GM12878 (cell line): ENCODE results near the gene ENTPD5. TPM values are rescaled to one million over a fixed set of nuclear protein-coding genes. Genes with fewer than 3 reads are reported as not detected.
"Not testable (repeated sequence)": the region's sequence is repeated elsewhere in the genome, so short reads cannot be mapped to it uniquely, and the experiment has no call there.

ENCODE experiments used
- ATAC-seq: fragments of 200-7000 bp; cut with Tn5 transposase; 3 replicates; pipeline ENCODE4 v1.9.1; 2020; ENCODE audit warnings: mild to moderate bottlenecking, moderate library complexity
- BruUV-seq: library from RNA; stranded (reverse); fragments of 400-500 nt; replicated peaks from 2 replicates; lab custom pipeline; 2021; lab: Mats Ljungman, UMichigan
- CTCF ChIA-PET: fragments of 300-600 bp; sonication (Branson Sonifier 250); formaldehyde crosslinking; extraction: SDS; loops from one replicate; lab custom pipeline; 2021; ENCODE audit warnings: inconsistent platforms; lab: Yijun Ruan, JAX
- POLR2A ChIA-PET: fragments of 350-600 bp; formaldehyde crosslinking; extraction: SDS; loops from one replicate; lab custom pipeline; 2021; ENCODE audit warnings: inconsistent platforms; lab: Charles Lee
- RAD21 ChIA-PET: fragments of 300-600 bp; sonication (Branson Sonifier 250); formaldehyde crosslinking; loops from one replicate; lab custom pipeline; 2023; ENCODE audit warnings: antibody characterized with exemption; ENCODE audit not compliant: unreplicated experiment; lab: Charles Lee
- SMC1A ChIA-PET: fragments of 300-600 bp; sonication (Branson Sonifier 250); formaldehyde crosslinking; loops from one replicate; lab custom pipeline; 2023; ENCODE audit not compliant: unreplicated experiment, uncharacterized antibody; lab: Charles Lee
- DNase-seq: peaks from one replicate; pipeline ENCODE4 v3.0.0-alpha.2; 2011; ENCODE audit warnings: low read depth, low spot score
- FAIRE-seq: peaks from 3 replicates; lab custom pipeline; 2011; peaks lifted over from hg19 to GRCh38; lab: Jason Lieb, UNC
- H2AFZ ChIP-seq: 2 replicates; pipeline ENCODE4 v1.6.0; 2011; ENCODE audit warnings: low read depth, low read length, control low read depth; ENCODE audit not compliant: control insufficient read depth
- H3K27ac ChIP-seq: 2 replicates; pipeline ENCODE4 v1.5.1; 2011; ENCODE audit warnings: control low read depth; ENCODE audit not compliant: control insufficient read depth, insufficient read depth
- H3K27me3 ChIP-seq, 2 experiments: replicated peaks in 1 of 2; 2 replicates each; pipeline versions ENCODE4 v1.6.0 to v1.6.1; 2011; ENCODE audit warnings: low read length in 1 of 2; ENCODE audit not compliant: control insufficient read depth in 2 of 2, insufficient read depth in 2 of 2
- H3K36me3 ChIP-seq, 2 experiments: 2 replicates each; pipeline ENCODE4 v1.5.1; 2011; ENCODE audit warnings: low read length in 1 of 2; ENCODE audit not compliant: control insufficient read depth in 2 of 2, insufficient read depth in 2 of 2
- H3K4me1 ChIP-seq: 2 replicates; pipeline ENCODE4 v1.6.1; 2011; ENCODE audit warnings: mild to moderate bottlenecking, low read length, moderate library complexity, mixed read lengths; ENCODE audit not compliant: control insufficient read depth, insufficient read depth
- H3K4me2 ChIP-seq: 2 replicates; pipeline ENCODE4 v1.6.0; 2011; ENCODE audit warnings: control low read depth; ENCODE audit not compliant: control insufficient read depth, insufficient read depth
- H3K4me3 ChIP-seq: fragments of 200-600 bp; sonication (generic); 2 replicates; pipeline ENCODE4 v1.5.1; 2016
- H3K79me2 ChIP-seq: 2 replicates; pipeline ENCODE4 v1.6.0; 2011; ENCODE audit warnings: low read length; ENCODE audit not compliant: control insufficient read depth, insufficient read depth
- H3K9ac ChIP-seq: 2 replicates; pipeline ENCODE4 v1.8.0; 2011; ENCODE audit warnings: low read length, control low read depth, mixed read lengths; ENCODE audit not compliant: control insufficient read depth, insufficient read depth
- H3K9me3 ChIP-seq: replicated peaks from 3 replicates; pipeline ENCODE4 v1.5.1; 2011; ENCODE audit warnings: mild to moderate bottlenecking, low read length; ENCODE audit not compliant: control insufficient read depth, insufficient read depth
- H4K20me1 ChIP-seq: 2 replicates; pipeline ENCODE4 v1.6.0; 2011; ENCODE audit not compliant: control insufficient read depth, insufficient read depth
- CBFB ChIP-seq: IDR thresholded peaks from 2 replicates; pipeline ENCODE4 v1.6.1; 2016; ENCODE audit warnings: antibody characterized with exemption, low read depth
- HCFC1 ChIP-seq: fragments of 150-350 bp; IDR thresholded peaks from 2 replicates; pipeline ENCODE4 v1.6.1; 2014; ENCODE audit warnings: low read length
- HDAC6 ChIP-seq: fragments of 200-600 bp; sonication (generic); IDR thresholded peaks from one replicate; pipeline ENCODE4 v1.8.0; 2017; ENCODE audit warnings: antibody characterized with exemption; ENCODE audit not compliant: unreplicated experiment
- NBN ChIP-seq: fragments of 450-650 bp; IDR thresholded peaks from 2 replicates; pipeline ENCODE4 v1.6.1; 2016
- YY1 ChIP-seq: IDR thresholded peaks from 2 replicates; pipeline ENCODE4 v1.6.1; 2011; ENCODE audit warnings: low read depth, mild to moderate bottlenecking, low read length
- WGBS: methylation state at CpG from one replicate; pipeline ENCODE4 v1.1.6; 2016; ENCODE audit warnings: low lambda C conversion rate; ENCODE audit not compliant: insufficient replicate concordance, insufficient coverage; ENCODE audit errors: missing lambda C conversion rate; 5-methylcytosine and 5-hydroxymethylcytosine counted together
- in situ Hi-C: fragments of 300-500 bp; cut with MboI; formaldehyde crosslinking; loops from 9 replicates; pipeline ENCODE4 v1.14.3; 2018; ENCODE audit warnings: mixed read lengths
- intact Hi-C: fragments of 100-400 bp; cut with micrococcal nuclease; formaldehyde crosslinking; loops from one replicate; pipeline ENCODE4 v1.14.2; 2022; ENCODE audit not compliant: unreplicated experiment
- polyA plus RNA-seq, 11 experiments: library from polyadenylated mRNA; depleted of rRNA in 4 of 11; unstranded in 6 of 11; stranded (reverse) in 5 of 11; fragments of >200 nt; fragmentation: Nextera tagmentation in 4 of 11; fragmentation: Illumina TruSeq in 1 of 11; extraction: Ambion mirVana in 4 of 11; extraction: Trizol in 1 of 11; gene quantifications; 1 replicate in 1 of 11; 2 replicates in 10 of 11; pipeline versions ENCODE4 v1.2.1 to v1.2.3, GENCODE V29; 2011 to 2016; ENCODE audit warnings: inconsistent platforms in 2 of 11, missing spikeins in 2 of 11, low read depth in 1 of 11
- total RNA-seq, 4 experiments: library from RNA; depleted of rRNA in 3 of 4; stranded (reverse); fragments of >200 nt in 3 of 4; fragmentation: Illumina TruSeq in 1 of 4; extraction: Trizol in 1 of 4; gene quantifications; 2 replicates each; pipeline versions ENCODE4 v1.2.1 to v1.2.3, GENCODE V29; 2013 to 2021
- TF ChIP-seq, protein P1 (sequence below): IDR thresholded peaks from 2 replicates; pipeline ENCODE4 v1.6.1; 2011; ENCODE audit warnings: borderline replicate concordance, low read depth, mild to moderate bottlenecking, moderate library complexity, mixed read lengths, low read length; ENCODE audit not compliant: insufficient read depth; ENCODE audit errors: extremely low read length

Gene ENTPD5
- total and polyA plus RNA-seq, 10 of the 15 experiments (the other 5 are each of a cell fraction or from before 2014, with no cell fraction given), result 2.4 to 9.9 (median 7.6) TPM

DNA sequence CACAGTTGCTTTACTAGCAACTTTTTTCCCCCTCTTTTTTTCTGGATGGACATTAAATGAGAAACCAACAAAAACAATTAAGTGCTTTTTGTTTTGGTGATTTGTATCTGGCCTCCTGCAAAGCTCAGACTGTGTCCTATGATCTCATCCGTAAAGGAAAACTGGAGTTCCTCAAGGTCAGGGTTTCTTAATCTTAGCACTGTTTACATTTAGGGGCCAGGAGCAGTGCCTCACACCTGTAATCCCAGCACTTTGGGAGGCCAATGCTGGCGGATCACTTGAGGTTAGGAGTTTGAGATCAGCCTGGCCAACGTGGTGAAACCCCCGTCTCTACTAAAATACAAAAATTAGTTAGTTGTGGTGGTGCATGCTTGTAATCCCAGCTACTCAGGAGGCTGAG lies 28.0 kb downstream of the ENTPD5 start (continued):
- TF ChIP-seq NBN, result no peak
- TF ChIP-seq CBFB, result no peak
- TF ChIP-seq HDAC6, result no peak
- TF ChIP-seq, protein P1, sequence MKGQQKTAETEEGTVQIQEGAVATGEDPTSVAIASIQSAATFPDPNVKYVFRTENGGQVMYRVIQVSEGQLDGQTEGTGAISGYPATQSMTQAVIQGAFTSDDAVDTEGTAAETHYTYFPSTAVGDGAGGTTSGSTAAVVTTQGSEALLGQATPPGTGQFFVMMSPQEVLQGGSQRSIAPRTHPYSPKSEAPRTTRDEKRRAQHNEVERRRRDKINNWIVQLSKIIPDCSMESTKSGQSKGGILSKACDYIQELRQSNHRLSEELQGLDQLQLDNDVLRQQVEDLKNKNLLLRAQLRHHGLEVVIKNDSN, result no peak
- no peak for TF ChIP-seq YY1
- no peak for TF ChIP-seq HCFC1
- TF ChIP-seq, all 136 proteins: peak for 0

DNA sequence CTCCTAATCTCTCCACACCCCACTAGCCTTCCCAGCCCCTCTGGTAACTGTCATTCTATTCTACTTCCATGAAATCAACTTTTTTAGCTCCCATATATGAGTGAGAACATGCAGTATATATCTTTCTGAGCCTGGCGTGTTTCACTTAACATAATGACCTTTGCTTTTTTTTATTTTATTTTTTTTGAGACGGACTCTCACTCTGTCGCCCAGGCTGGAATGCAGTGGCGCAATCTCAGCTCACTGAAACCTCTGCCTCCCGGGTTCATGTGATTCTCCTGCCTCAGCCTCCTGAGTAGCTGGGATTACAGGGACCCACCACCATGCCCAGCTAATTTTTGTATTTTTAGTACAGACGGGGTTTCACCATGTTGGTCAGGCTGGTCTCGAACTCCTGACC lies 30.4 kb downstream of the ENTPD5 start:
- BruUV-seq, H3K27ac ChIP-seq, H3K4me2 ChIP-seq, RAD21 ChIA-PET, H4K20me1 ChIP-seq, ATAC-seq, H2AFZ ChIP-seq, DNase-seq, CTCF ChIA-PET, H3K4me1 ChIP-seq, H3K9me3 ChIP-seq, H3K79me2 ChIP-seq, intact Hi-C loops, H3K4me3 ChIP-seq, H3K9ac ChIP-seq, in situ Hi-C loops, H3K27me3 ChIP-seq, FAIRE-seq, H3K36me3 ChIP-seq: not testable (repeated sequence)
- SMC1A ChIA-PET, result interaction anchor here (1.0 to 1.4 kb wide), 2 partner anchors 13 to 945 kb away, joined by 4 to 5 read pairs; no protein-coding TSS in a partner anchor
- POLR2A ChIA-PET, result interaction anchor here (0.6 kb wide), 1 partner anchor 191 kb away, joined by 5 read pairs; no protein-coding TSS in a partner anchor
- WGBS, result 95% methylated on average over 6 of the region's 7 CpGs
